ENCODE measurements around the gene ATXN3L.

ATXN3L gene

DNA sequence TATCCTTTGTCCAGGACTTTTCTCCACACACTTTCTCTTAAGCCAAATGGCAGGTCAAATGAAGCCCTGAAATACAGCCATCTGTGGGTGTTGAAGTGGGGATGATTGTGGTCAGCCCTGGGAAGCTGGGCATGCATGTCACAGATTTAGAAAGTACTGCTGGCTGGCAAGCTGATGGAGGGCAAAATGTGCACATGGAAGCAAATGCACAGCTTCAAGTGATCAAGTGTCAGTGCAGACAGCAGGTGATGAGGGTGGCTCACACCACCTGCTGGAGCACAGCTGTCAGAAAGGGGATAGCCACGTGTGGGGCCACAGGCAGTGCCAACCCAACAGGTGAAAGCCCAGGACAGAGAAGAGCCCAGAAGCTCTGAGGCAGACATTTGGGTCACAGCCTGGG, 40.3 kb upstream of the ATXN3L start:
- Histone ChIP-seq H3K4me1 (no peaks in the 10 kb centered on the region), H3K36me3 (no peaks in the 10 kb centered on the region), H3K9me3 (no peaks in the 10 kb centered on the region), H3K4me3 (ENCODE audit: low read depth, low read length) (no peak overlapping the region), H3K27me3 (no peaks in the 10 kb centered on the region)
- TF ChIP-seq, protein P1, sequence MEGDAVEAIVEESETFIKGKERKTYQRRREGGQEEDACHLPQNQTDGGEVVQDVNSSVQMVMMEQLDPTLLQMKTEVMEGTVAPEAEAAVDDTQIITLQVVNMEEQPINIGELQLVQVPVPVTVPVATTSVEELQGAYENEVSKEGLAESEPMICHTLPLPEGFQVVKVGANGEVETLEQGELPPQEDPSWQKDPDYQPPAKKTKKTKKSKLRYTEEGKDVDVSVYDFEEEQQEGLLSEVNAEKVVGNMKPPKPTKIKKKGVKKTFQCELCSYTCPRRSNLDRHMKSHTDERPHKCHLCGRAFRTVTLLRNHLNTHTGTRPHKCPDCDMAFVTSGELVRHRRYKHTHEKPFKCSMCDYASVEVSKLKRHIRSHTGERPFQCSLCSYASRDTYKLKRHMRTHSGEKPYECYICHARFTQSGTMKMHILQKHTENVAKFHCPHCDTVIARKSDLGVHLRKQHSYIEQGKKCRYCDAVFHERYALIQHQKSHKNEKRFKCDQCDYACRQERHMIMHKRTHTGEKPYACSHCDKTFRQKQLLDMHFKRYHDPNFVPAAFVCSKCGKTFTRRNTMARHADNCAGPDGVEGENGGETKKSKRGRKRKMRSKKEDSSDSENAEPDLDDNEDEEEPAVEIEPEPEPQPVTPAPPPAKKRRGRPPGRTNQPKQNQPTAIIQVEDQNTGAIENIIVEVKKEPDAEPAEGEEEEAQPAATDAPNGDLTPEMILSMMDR (IDR thresholded peaks at IDR 0.05; ENCODE audit: low read depth, low read length): no peak
- DNase-seq: no peak

DNA sequence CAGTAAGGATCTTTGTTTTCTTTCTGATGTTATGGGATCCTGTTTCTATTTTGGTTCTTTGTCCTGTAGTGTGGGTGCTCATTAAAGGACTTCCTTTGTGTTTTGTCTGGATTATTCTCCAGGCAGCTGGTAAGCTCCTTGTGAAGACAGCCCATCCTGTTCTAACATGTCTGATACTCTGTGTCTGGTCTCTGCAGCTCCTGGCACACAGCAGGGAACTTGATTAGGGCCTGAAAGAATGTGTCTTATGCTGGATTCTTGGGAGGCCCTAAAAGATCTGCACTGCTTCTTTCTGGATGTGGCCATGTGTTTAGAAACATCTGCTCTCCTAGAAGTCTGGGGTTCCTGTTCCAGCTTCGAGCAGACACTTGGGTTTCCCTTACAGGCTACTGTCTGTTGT, 38.1 kb upstream of the ATXN3L start:
- DNase-seq: no peak
- H3K36me3 ChIP-seq: no peaks in the 10 kb centered on the region
- no peak overlapping the region for H3K4me3 ChIP-seq (ENCODE audit: low read depth, low read length)
- H3K4me1 ChIP-seq: no peaks in the 10 kb centered on the region
- TF ChIP-seq, protein P1 (IDR thresholded peaks at IDR 0.05; ENCODE audit: low read depth, low read length): no peak
- no peaks in the 10 kb centered on the region for H3K9me3 ChIP-seq
- no peaks in the 10 kb centered on the region for H3K27me3 ChIP-seq

DNA sequence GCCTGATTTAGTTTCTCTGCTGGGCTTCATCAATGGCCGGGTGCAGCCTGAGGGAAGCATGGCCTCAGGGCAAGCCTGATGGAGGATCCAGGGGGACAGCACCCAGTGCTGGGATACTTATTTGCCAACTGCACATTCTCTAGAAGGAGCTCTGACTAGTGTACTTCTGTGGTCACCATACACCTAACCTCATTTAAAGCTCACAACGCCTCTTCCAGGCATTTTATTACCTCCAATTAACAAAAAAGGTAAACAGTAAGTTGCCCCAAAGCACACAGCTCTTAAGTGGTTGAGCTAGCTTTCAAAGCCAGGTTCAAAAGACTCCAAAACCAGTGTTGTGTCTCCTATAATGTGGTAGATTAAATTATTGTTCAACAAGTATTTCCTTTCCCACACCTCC, 26.8 kb upstream of the ATXN3L start:
- DNase-seq: no peak
- Histone ChIP-seq H3K9me3 (no peaks in the 10 kb centered on the region), H3K4me3 (ENCODE audit: low read depth, low read length) (no peak overlapping the region), H3K36me3 (no peaks in the 10 kb centered on the region), H3K27me3 (no peaks in the 10 kb centered on the region), H3K4me1 (no peaks in the 10 kb centered on the region)
- TF ChIP-seq, protein P1 (IDR thresholded peaks at IDR 0.05; ENCODE audit: low read depth, low read length): no peak

DNA sequence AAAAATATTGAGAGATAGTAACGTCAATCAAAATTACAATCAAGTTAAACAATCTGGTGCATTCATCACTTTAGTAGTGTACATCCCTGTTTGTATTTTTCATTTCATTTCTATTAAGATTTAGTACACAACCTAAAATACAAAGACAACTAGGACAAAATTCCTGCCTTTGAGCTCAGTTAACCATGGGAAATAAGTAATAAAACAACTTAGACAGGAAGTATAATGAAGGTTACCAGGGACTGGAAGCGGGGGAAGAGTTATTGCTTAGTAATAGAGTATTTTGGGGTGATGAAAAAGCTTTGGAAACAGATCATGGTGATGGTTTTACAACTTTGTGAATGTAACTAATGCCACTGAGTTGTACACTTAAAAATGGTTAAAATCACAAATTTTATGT, 25.6 kb upstream of the ATXN3L start:
- Histone ChIP-seq H3K4me1 (no peaks in the 10 kb centered on the region), H3K36me3 (no peaks in the 10 kb centered on the region), H3K9me3 (no peaks in the 10 kb centered on the region), H3K27me3 (no peaks in the 10 kb centered on the region), H3K4me3 (ENCODE audit: low read depth, low read length) (no peak overlapping the region)
- TF ChIP-seq, protein P1 (IDR thresholded peaks at IDR 0.05; ENCODE audit: low read depth, low read length): no peak
- DNase-seq: no peak

DNA sequence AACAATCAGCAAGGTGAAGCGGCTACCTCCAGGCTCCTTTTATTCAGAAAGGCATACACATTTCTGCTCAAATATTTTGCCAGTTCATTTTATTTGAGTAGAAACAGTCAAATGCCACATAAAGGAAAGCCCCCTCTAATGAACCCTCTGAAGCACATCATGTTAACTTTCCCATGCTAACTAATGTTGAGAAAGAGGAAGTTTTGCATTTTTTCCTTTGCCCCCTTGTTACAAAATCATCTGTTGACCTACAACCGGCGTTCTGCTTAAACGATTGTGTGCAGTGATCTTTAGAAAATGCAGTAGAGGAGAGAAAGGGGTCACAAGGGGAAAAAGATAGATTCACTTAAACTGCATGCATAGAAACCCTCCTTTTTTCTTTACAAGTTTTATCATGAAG, 25.2 kb upstream of the ATXN3L start:
- Histone ChIP-seq H3K4me3 (ENCODE audit: low read depth, low read length) (no peak overlapping the region), H3K9me3 (no peaks in the 10 kb centered on the region), H3K27me3 (no peaks in the 10 kb centered on the region), H3K4me1 (no peaks in the 10 kb centered on the region), H3K36me3 (no peaks in the 10 kb centered on the region)
- no peak for DNase-seq
- TF ChIP-seq, protein P1 (IDR thresholded peaks at IDR 0.05; ENCODE audit: low read depth, low read length): no peak

DNA sequence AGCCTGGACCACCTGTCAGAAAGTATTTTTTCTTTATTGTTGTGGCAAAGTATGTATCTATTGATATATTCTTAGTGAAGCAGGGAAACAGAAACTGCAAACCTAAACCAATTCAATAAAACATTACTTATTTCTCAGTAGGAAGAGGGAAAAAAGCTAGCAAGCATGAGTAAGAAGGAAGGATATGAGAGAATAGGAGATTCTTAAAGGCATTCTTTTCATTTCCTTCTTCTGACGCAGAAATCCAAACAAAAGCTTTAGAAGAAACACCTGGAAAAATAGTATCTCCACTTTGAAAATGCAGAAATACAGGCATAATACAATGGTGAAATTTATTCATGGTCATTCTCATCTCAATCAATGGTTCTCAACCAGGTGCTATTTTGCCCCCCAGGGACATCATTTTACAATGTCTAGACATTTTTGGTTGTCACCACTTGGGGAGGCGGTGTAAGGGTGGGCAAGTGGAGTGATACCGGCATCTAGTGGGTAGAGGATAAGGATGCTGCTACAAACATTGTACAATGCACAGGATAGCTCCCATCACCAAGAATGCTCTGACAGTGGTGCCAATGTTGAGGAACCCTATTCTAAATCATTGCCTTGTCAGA, 21.7 kb upstream of the ATXN3L start:
- no peak for DNase-seq

More for the DNA sequence above, 21.7 kb upstream of the ATXN3L start:
- TF ChIP-seq, protein P1 (IDR thresholded peaks at IDR 0.05; ENCODE audit: low read depth, low read length): no peak
- no peaks in the 10 kb centered on the region for H3K9me3 ChIP-seq
- no peaks in the 10 kb centered on the region for H3K36me3 ChIP-seq
- H3K4me1 ChIP-seq: no peaks in the 10 kb centered on the region
- no peaks in the 10 kb centered on the region for H3K27me3 ChIP-seq
- H3K4me3 ChIP-seq (ENCODE audit: low read depth, low read length): no peak overlapping the region
